MM.1S (cell line): ENCODE data around the gene ZNF678.

Source experiments
- EZH2 ChIP-seq: fragments of 300-600 bp; sonication (generic); optimal IDR thresholded peaks from 2 replicates; pipeline ENCODE3; 2017; ENCODE audit warnings: low read depth, mild to moderate bottlenecking, antibody characterized with exemption, low read length, mixed read lengths
- TF ChIP-seq, protein P1 (sequence below): fragments of 300-600 bp; sonication (generic); IDR thresholded peaks from 2 replicates; pipeline ENCODE4 v1.5.1; 2016; ENCODE audit warnings: antibody characterized with exemption, low read length, mixed read lengths

DNA sequence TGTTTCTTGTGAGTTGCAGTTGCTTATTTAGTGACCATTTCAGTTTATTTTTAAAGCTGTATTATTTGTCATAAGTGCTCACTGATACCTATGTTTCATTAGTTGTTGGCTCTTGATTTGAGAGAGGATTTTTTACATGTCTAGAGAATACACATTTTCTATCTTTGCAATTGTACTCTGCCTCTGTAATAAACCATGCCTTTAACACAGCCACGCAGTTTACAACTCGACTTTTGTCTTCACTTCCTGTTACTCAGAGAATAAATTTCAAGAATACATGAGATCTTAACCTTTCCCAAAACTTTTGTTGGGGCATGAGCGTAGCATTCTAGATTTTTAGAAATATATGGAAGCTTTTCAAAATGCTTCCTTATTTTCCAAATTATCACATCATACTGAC lies 14.9 kb upstream of the ZNF678 start:
- TF ChIP-seq, protein P1, sequence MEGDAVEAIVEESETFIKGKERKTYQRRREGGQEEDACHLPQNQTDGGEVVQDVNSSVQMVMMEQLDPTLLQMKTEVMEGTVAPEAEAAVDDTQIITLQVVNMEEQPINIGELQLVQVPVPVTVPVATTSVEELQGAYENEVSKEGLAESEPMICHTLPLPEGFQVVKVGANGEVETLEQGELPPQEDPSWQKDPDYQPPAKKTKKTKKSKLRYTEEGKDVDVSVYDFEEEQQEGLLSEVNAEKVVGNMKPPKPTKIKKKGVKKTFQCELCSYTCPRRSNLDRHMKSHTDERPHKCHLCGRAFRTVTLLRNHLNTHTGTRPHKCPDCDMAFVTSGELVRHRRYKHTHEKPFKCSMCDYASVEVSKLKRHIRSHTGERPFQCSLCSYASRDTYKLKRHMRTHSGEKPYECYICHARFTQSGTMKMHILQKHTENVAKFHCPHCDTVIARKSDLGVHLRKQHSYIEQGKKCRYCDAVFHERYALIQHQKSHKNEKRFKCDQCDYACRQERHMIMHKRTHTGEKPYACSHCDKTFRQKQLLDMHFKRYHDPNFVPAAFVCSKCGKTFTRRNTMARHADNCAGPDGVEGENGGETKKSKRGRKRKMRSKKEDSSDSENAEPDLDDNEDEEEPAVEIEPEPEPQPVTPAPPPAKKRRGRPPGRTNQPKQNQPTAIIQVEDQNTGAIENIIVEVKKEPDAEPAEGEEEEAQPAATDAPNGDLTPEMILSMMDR: no peak
- TF ChIP-seq EZH2: no peak
